Colonic mucosa (tissue), 4 donors: ENCODE results near the gene COG5. TPM values are rescaled to one million over a fixed set of nuclear protein-coding genes. Genes with fewer than 3 reads are reported as not detected.
A peak's percentile ranks its signal among the peaks of the same experiment; 100 is the strongest.

Source experiments
- DNase-seq: peaks from one replicate; pipeline ENCODE4 v3.0.0-alpha.2; 2020
- H3K27ac ChIP-seq: fragments of 200-600 bp; one replicate; pipeline ENCODE4 v1.8.0; 2021
- H3K27me3 ChIP-seq: fragments of 200-600 bp; one replicate; pipeline ENCODE4 v1.8.0; 2021
- H3K36me3 ChIP-seq: fragments of 200-600 bp; one replicate; pipeline ENCODE4 v1.8.0; 2021
- H3K4me1 ChIP-seq: fragments of 200-600 bp; one replicate; pipeline ENCODE4 v1.8.0; 2021; ENCODE audit warnings: mild to moderate bottlenecking
- H3K4me3 ChIP-seq: fragments of 200-600 bp; one replicate; pipeline ENCODE4 v1.8.0; 2021
- H3K9ac ChIP-seq, 2 donors: one replicate each; pipeline ENCODE4 v1.7.0; 2013; ENCODE audit warnings: control low read depth in 2 of 2, low read depth in 2 of 2, low read length in 2 of 2
- H3K9me3 ChIP-seq: fragments of 200-600 bp; one replicate; pipeline ENCODE4 v1.8.0; 2021
- CTCF ChIP-seq: fragments of 200-600 bp; IDR thresholded peaks from one replicate; pipeline ENCODE4 v1.8.0; 2022; ENCODE audit warnings: antibody characterized with exemption, mild to moderate bottlenecking
- intact Hi-C: fragments of 100-400 bp; cut with DNase I; formaldehyde crosslinking; loops from one replicate; pipeline ENCODE4 v1.14.1; 2022
- total RNA-seq, 2 donors: library from RNA; stranded (reverse); fragmentation: NEBNext Ultra II Directional in 1 of 2; extraction: Animal tissue kit (Norgen Biotek cat#: 25700) in 1 of 2; gene quantifications; one replicate each; pipeline ENCODE4 v1.2.1, GENCODE V29; 2021
- donor health status: healthy.
- donor health status: DM: no; HTN: no; CAD: no.
- donor health status: DM: no; HTN: no; CAD: no.

COG5 gene
- total RNA-seq, 2 donors from 2014 or later, result 43.1 to 46.8 TPM

DNA sequence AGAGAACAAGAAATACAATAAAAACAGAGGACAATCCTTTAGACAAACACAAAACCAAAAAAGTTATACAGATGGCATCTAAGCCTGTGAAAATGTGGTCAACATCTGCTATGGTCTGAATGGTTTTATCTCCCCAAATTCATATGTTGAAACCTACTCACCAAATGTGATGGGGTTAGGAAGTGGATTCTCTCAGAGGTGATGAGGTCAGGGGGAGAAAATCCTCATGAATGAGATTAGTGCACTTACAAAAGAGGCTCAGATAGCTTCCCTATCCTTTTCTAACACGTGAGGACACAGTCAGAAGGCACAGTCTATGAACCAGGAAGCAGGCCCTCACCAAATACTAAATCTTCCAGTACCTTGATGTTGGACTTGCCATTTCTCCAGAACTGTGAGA lies 241.7 kb downstream of the COG5 start:
- Histone ChIP-seq H3K4me3 (no peak overlapping the region), H3K9ac (no peak overlapping the region), H3K4me1 (no peaks in the 10 kb centered on the region), H3K9me3 (no peaks in the 10 kb centered on the region), H3K27me3 (no peaks in the 10 kb centered on the region), H3K27ac (no peak overlapping the region), H3K36me3 (no peaks in the 10 kb centered on the region)
- intact Hi-C loops, result no loop called here
- DNase-seq, result no peak
- TF ChIP-seq CTCF, result no peak

DNA sequence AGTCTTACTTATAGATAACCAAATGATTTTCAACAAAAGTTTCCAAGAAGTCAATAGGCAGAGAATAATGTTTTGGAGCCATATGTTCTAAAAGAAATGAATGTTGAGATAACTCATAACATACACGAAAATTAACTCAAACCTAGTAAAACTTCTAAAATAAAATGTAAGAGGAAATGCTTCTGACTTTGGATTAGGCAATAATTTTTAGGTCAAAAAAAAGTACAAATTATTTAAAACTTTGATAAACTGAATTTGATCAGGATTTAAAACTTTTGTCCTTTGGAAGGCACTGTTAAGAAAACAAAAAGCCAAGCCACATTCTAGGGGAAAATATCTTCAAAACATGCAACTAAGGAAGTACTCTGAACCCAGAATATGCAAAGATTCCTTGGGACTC lies 242.1 kb downstream of the COG5 start:
- H3K9me3 ChIP-seq, result no peaks in the 10 kb centered on the region
- no peak for TF ChIP-seq CTCF
- intact Hi-C loops, result no loop called here
- H3K4me1 ChIP-seq, result no peaks in the 10 kb centered on the region
- H3K4me3 ChIP-seq, result no peak overlapping the region
- no peaks in the 10 kb centered on the region for H3K36me3 ChIP-seq
- DNase-seq, result no peak
- no peak overlapping the region for H3K9ac ChIP-seq
- no peak overlapping the region for H3K27ac ChIP-seq
- H3K27me3 ChIP-seq, result no peaks in the 10 kb centered on the region

DNA sequence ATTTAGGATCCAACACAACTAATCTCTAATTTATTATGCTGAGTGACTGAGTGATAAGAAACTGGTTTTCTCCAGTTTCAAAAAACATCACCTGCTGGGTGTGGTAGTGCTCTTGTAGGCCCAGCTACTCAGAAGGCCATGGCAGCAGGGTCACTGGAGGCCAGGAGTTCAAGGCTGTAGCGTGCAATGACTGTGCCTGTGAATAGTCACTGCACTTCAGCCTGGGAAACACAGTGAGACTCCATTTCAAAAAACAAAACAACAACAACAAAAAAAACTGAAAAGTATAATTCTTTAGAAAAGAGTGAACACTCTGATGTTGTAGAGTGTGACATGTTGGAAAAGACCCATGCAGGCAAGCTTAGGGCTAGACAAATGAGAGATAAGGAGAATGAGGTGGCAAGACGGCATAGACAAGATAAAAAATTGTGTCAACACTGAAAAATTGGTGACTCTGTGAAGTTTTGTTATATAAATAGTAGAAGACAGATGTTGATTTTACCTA lies 243.9 kb downstream of the COG5 start:
- intact Hi-C loops, result no loop called here
- Histone ChIP-seq H3K27me3 (no peaks in the 10 kb centered on the region), H3K36me3 (no peaks in the 10 kb centered on the region), H3K27ac (no peak overlapping the region), H3K9me3 (no peaks in the 10 kb centered on the region), H3K4me1 (no peaks in the 10 kb centered on the region), H3K4me3 (no peak overlapping the region), H3K9ac (no peak overlapping the region)
- no peak for TF ChIP-seq CTCF
- no peak for DNase-seq

- no peak overlapping the region for H3K4me3 ChIP-seq
- intact Hi-C loops, result no loop called here
- peak; percentile 24 for DNase-seq
- TF ChIP-seq CTCF, result no peak
- H3K27ac ChIP-seq, result no peak overlapping the region
- H3K36me3 ChIP-seq, result no peaks in the 10 kb centered on the region
- H3K27me3 ChIP-seq, result no peaks in the 10 kb centered on the region
- H3K9me3 ChIP-seq, result no peaks in the 10 kb centered on the region
- H3K4me1 ChIP-seq, result no peaks in the 10 kb centered on the region
- H3K9ac ChIP-seq, result no peak overlapping the region
Measured at GRCh38 chr7:107318523-107319160, 245.1 kb downstream of the COG5 start.

DNA sequence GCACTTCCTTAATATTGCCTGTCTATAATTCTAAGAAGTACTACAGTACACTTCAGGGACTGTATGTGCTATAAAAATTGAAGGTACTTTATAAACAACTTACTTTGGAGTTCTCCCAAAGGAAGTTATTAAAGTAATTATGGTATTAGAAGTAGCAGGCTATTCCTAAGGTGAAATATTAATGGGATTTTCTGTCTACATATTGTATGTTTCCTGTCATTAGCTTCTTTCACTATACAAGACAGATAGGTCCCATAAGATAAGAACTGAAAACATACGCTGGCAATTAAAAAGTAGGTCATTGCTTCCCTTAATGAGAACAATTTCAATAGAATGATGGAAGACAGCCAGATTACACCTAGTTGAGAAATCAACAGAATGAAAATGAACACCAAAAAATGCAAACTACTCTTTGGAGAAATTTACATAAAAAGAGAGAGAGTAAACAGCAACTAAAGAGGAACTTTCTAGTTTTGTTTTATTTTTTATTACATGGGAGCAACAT lies 248.0 kb downstream of the COG5 start:
- H3K9me3 ChIP-seq, result no peaks in the 10 kb centered on the region
- H3K27me3 ChIP-seq, result no peaks in the 10 kb centered on the region
- no peak overlapping the region for H3K9ac ChIP-seq
- no peaks in the 10 kb centered on the region for H3K4me1 ChIP-seq
- TF ChIP-seq CTCF, result no peak
- no peak for DNase-seq
- no peak overlapping the region for H3K27ac ChIP-seq
- H3K4me3 ChIP-seq, result no peak overlapping the region
- H3K36me3 ChIP-seq, result no peaks in the 10 kb centered on the region
- intact Hi-C loops, result no loop called here
